Measurements from ENCODE around the gene TSPAN10.
"Not testable (repeated sequence)": the region's sequence is repeated elsewhere in the genome, so short reads cannot be mapped to it uniquely, and the experiment has no call there.

Gene TSPAN10

GRCh38 chr17:81673561-81674258 is 36.7 kb downstream of the TSPAN10 start:
- no peak for TF ChIP-seq CTCF (IDR thresholded peaks at IDR 0.05)
- H3K4me1 ChIP-seq = peaks cover 0 to 12% (median 0%) of the 10 kb centered on the region in 4 donors
- no peaks in the 10 kb centered on the region for H3K27me3 ChIP-seq
- H3K9me3 ChIP-seq = no peaks in the 10 kb centered on the region
- H3K36me3 ChIP-seq = peaks cover 29 to 59% (median 47%) of the 10 kb centered on the region in 3 donors
- no peak for DNase-seq
- no peak overlapping the region for H3K4me3 ChIP-seq
- intact Hi-C loops (cut with DNase I; ENCODE audit: low total_unique reads) = no loop called here
- H3K27ac ChIP-seq = no peak overlapping the region

GRCh38 chr17:81675515-81676221 is 38.7 kb downstream of the TSPAN10 start:
- H3K9me3 ChIP-seq; DNase-seq; intact Hi-C loops (cut with DNase I; ENCODE audit: low total_unique reads); H3K27me3 ChIP-seq; H3K27ac ChIP-seq; H3K4me3 ChIP-seq: not testable (repeated sequence)
- peak; percentile 58 for TF ChIP-seq CTCF (IDR thresholded peaks at IDR 0.05)
- H3K4me1 ChIP-seq = peaks cover 0 to 12% (median 0%) of the 10 kb centered on the region in 4 donors
- H3K36me3 ChIP-seq = peaks cover 16 to 51% (median 33%) of the 10 kb centered on the region in 3 donors

DNA sequence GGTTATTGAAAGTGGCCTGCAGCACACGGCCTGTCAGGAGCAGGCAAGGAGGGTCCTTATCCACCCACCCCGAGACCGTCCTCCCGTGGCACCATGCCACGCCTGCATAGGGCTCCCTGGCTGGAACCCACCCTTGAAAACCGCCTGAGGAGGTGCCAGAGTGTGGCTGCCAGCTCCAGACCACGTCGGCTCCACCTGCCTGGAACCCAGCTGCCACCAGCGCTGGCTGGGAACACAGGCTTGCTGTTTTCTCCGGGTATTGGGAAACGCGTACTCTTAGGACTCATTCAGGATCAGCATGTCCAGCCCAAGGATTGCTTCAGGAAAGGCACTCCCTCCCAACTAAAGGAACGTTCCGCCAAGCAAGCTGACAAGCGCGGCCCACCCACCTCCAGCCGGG is 39.9 kb downstream of the TSPAN10 start:
- no peak for TF ChIP-seq CTCF (IDR thresholded peaks at IDR 0.05)
- DNase-seq = no peak
- intact Hi-C loops (cut with DNase I; ENCODE audit: low total_unique reads) = no loop called here
- no peak overlapping the region for H3K4me3 ChIP-seq
- H3K27me3 ChIP-seq = no peaks in the 10 kb centered on the region
- H3K27ac ChIP-seq = no peak overlapping the region
- H3K4me1 ChIP-seq = peaks cover 0 to 18% (median under 1%) of the 10 kb centered on the region in 4 donors
- H3K36me3 ChIP-seq = peaks cover 10 to 48% (median 30%) of the 10 kb centered on the region in 3 donors
- H3K9me3 ChIP-seq = no peaks in the 10 kb centered on the region

GRCh38 chr17:81680150-81680549 is 43.2 kb downstream of the TSPAN10 start:
- TF ChIP-seq CTCF (IDR thresholded peaks at IDR 0.05) = no peak
- DNase-seq = no peak

DNA sequence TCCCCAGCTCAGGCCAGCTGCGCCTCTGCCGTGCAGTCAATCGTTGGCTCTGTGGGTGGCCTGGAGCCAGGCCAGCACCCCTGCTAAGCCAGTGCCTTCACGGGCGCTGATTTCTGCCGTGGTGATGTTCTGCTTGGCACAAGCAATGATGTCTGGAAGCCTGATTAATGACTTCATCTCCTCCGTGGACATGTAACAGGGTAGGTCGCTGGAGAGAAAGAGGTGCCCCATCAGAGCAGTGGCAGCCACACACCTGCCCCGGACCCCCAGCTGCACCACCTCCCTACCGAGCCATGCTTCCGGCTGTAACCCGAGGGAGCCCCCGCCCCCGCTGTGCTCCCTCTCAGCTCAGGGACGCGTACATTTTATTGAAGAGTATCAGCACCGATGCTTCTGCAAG is 44.7 kb downstream of the TSPAN10 start:
- Histone ChIP-seq H3K27ac (no peak overlapping the region), H3K27me3 (no peaks in the 10 kb centered on the region), H3K4me3 (no peak overlapping the region), H3K9me3 (no peaks in the 10 kb centered on the region), H3K36me3 (peaks cover 5 to 31% (median 15%) of the 10 kb centered on the region in 3 donors), H3K4me1 (peaks cover 0 to 46% (median 31%) of the 10 kb centered on the region in 4 donors)
- no peak for DNase-seq
- no peak for TF ChIP-seq CTCF (IDR thresholded peaks at IDR 0.05)
- intact Hi-C loops (cut with DNase I; ENCODE audit: low total_unique reads) = no loop called here

More at GRCh38 chr17:81680150-81680549, 43.2 kb downstream of the TSPAN10 start:
- H3K27ac ChIP-seq = no peak overlapping the region
- intact Hi-C loops (cut with DNase I; ENCODE audit: low total_unique reads) = no loop called here
- H3K36me3 ChIP-seq = peaks cover 0 to 17% (median 7%) of the 10 kb centered on the region in 3 donors
- H3K9me3 ChIP-seq = no peaks in the 10 kb centered on the region
- H3K27me3 ChIP-seq = no peaks in the 10 kb centered on the region
- no peak overlapping the region for H3K4me3 ChIP-seq
- peaks cover 0 to 41% (median 21%) of the 10 kb centered on the region in 4 donors for H3K4me1 ChIP-seq
